Activated CD4-positive, alpha-beta memory T cell treated with anti-CD3 and anti-CD28 coated beads for 36 hours (primary cell): Measurements from ENCODE around the gene SMG6. TPM values are rescaled to one million over a fixed set of nuclear protein-coding genes. Genes with fewer than 3 reads are reported as not detected.
"Not testable (repeated sequence)": the region's sequence is repeated elsewhere in the genome, so short reads cannot be mapped to it uniquely, and the experiment has no call there.

Experiments used
- CTCF ChIA-PET: fragments of 350-600 bp; sonication (Branson Sonifier 250); formaldehyde crosslinking; loops from one replicate; lab custom pipeline; 2021; ENCODE audit warnings: antibody characterized with exemption, inconsistent platforms; lab: Charles Lee
- POLR2A ChIA-PET: fragments of 350-600 bp; sonication (Branson Sonifier 250); formaldehyde crosslinking; loops from one replicate; lab custom pipeline; 2021; ENCODE audit warnings: antibody characterized with exemption; lab: Charles Lee
- DNase-seq: peaks from one replicate; pipeline ENCODE4 v3.0.0-alpha.2; 2020
- H3K27ac Mint-ChIP-seq: one replicate; pipeline ENCODE4 v1.8.0; 2021; ENCODE audit warnings: mixed read lengths
- H3K27me3 Mint-ChIP-seq: one replicate; pipeline ENCODE4 v1.8.0; 2021; ENCODE audit warnings: mixed read lengths
- H3K36me3 Mint-ChIP-seq: one replicate; pipeline ENCODE4 v1.8.0; 2021; ENCODE audit warnings: mixed read lengths
- H3K4me1 Mint-ChIP-seq: one replicate; pipeline ENCODE4 v1.8.0; 2021; ENCODE audit warnings: low read depth, mixed read lengths
- H3K4me3 Mint-ChIP-seq: one replicate; pipeline ENCODE4 v1.8.0; 2021; ENCODE audit warnings: mild to moderate bottlenecking, mixed read lengths
- H3K9me3 Mint-ChIP-seq: one replicate; pipeline ENCODE4 v1.8.0; 2021; ENCODE audit warnings: mixed read lengths
- intact Hi-C: fragments of 100-400 bp; cut with micrococcal nuclease; formaldehyde crosslinking; loops from one replicate; pipeline ENCODE4 v1.15.1; 2023
- microRNA-seq: library from miRNA; unstranded; fragments of <30 nt; microRNA quantifications from one replicate; pipeline ENCODE4 v1.2.0, GENCODE V29; 2022; ENCODE audit warnings: borderline number of aligned reads, borderline microRNAs expressed, borderline replicate concordance
- total RNA-seq, 2 experiments: library from RNA; stranded (reverse); gene quantifications; one replicate each; pipeline ENCODE4 v1.2.3, GENCODE V29; 2021

Gene SMG6
- total RNA-seq, 2 experiments from 2014 or later, result 17.2 to 20.3 TPM

- Mint-ChIP-seq H3K27me3 (no peaks in the 10 kb centered on the region), H3K9me3 (no peaks in the 10 kb centered on the region), H3K36me3 (no peaks in the 10 kb centered on the region), H3K27ac (no peak overlapping the region), H3K4me1 (no peaks in the 10 kb centered on the region), H3K4me3 (no peak overlapping the region)
- CTCF ChIA-PET, result no interaction called here
- no peak for DNase-seq
- POLR2A ChIA-PET, result interaction anchor here (0.7 kb wide), 1 partner anchor 35 kb away, joined by 3 read pairs; no protein-coding TSS in a partner anchor
- intact Hi-C loops, result no loop called here
These were observed 289.6 kb downstream of the SMG6 start for GRCh38 chr17:2013994-2014317.

GRCh38 chr17:2013220-2013993 is 290.2 kb downstream of the SMG6 start:
- H3K4me1 Mint-ChIP-seq, DNase-seq, CTCF ChIA-PET, H3K9me3 Mint-ChIP-seq, H3K36me3 Mint-ChIP-seq, H3K27me3 Mint-ChIP-seq, intact Hi-C loops, H3K4me3 Mint-ChIP-seq, H3K27ac Mint-ChIP-seq: not testable (repeated sequence)
- POLR2A ChIA-PET, result interaction anchor here (0.7 kb wide), 1 partner anchor 35 kb away, joined by 3 read pairs; no protein-coding TSS in a partner anchor

- Mint-ChIP-seq H3K4me3 (no peak overlapping the region), H3K9me3 (no peaks in the 10 kb centered on the region), H3K4me1 (no peaks in the 10 kb centered on the region), H3K36me3 (no peaks in the 10 kb centered on the region), H3K27me3 (no peaks in the 10 kb centered on the region), H3K27ac (no peak overlapping the region)
- DNase-seq, result no peak
- intact Hi-C loops, result no loop called here
- POLR2A ChIA-PET, result no interaction called here
- CTCF ChIA-PET, result no interaction called here
These were observed 291.1 kb downstream of the SMG6 start for GRCh38 chr17:2012499-2012898.

- intact Hi-C loops, result no loop called here
- Mint-ChIP-seq H3K27me3 (no peaks in the 10 kb centered on the region), H3K27ac (no peak overlapping the region), H3K9me3 (no peaks in the 10 kb centered on the region), H3K36me3 (no peaks in the 10 kb centered on the region), H3K4me1 (no peaks in the 10 kb centered on the region), H3K4me3 (no peak overlapping the region)
- ChIA-PET CTCF (no interaction called here), POLR2A (no interaction called here)
- no peak for DNase-seq
These were observed 291.9 kb downstream of the SMG6 start for GRCh38 chr17:2011411-2012371.

Small RNAs within 50 kb of the gene (microRNA-seq; reads per million reads assigned to microRNA genes)
- gene MIR132, result 1,260 reads per million, percentile 87 among the genes with 10 or more reads in this experiment
- 45.6 reads per million, percentile 56 among the genes with 10 or more reads in this experiment for gene MIR212

Other genes with a start within 250 kb of the SMG6 start
- 10 to 100 TPM; 13.1 to 13.2 TPM for gene HIC1, start 248.7 kb downstream of the SMG6 start, total RNA-seq
- gene SRR, start 165 bp upstream of the SMG6 start, total RNA-seq, result 10 to 100 TPM; 20.0 to 22.2 TPM
- gene TSR1, start 32.7 kb upstream of the SMG6 start, total RNA-seq, result 10 to 100 TPM; 55.1 to 55.9 TPM
- gene SGSM2, start 33.7 kb upstream of the SMG6 start, total RNA-seq, result 10 to 100 TPM; 32.7 to 33.4 TPM
- 10 to 100 TPM; 13.9 to 18.1 TPM for gene MNT, start 97.3 kb upstream of the SMG6 start, total RNA-seq
- 10 to 100 TPM; 44.0 to 44.6 TPM for gene METTL16, start 208.1 kb upstream of the SMG6 start, total RNA-seq